Gastroesophageal sphincter (tissue), 4 donors: ENCODE results near the gene TEX14. TPM values are rescaled to one million over a fixed set of nuclear protein-coding genes. Genes with fewer than 3 reads are reported as not detected.
A peak's percentile ranks its signal among the peaks of the same experiment; 100 is the strongest.

Experiments used
- ATAC-seq: fragments of 150-250 bp; one replicate; pipeline ENCODE4 v1.9.1; 2016; ENCODE audit warnings: mild to moderate bottlenecking, moderate library complexity
- H3K27ac ChIP-seq, 4 donors: fragments of 200-600 bp; sonication (generic) in 3 of 4; 1 replicate in 3 of 4; 2 replicates in 1 of 4; pipeline ENCODE4 v1.5.1; 2016 to 2019
- H3K27me3 ChIP-seq: fragments of 200-600 bp; sonication (generic); one replicate; pipeline ENCODE4 v1.5.1; 2019
- H3K36me3 ChIP-seq, 2 donors: fragments of 200-600 bp; sonication (generic); one replicate each; pipeline ENCODE4 v1.5.1; 2019; ENCODE audit warnings: control low read depth in 1 of 2
- H3K4me1 ChIP-seq, 3 donors: fragments of 200-600 bp; sonication (generic); 1 replicate in 2 of 3; 2 replicates in 1 of 3; pipeline ENCODE4 v1.5.1; 2016 to 2019; ENCODE audit warnings: control low read depth in 2 of 3
- H3K4me3 ChIP-seq, 2 donors: fragments of 200-600 bp; sonication (generic); one replicate each; pipeline ENCODE4 v1.5.1; 2019; ENCODE audit warnings: mild to moderate bottlenecking in 1 of 2, moderate library complexity in 1 of 2
- H3K9me3 ChIP-seq, 3 donors: fragments of 200-600 bp; sonication (generic); one replicate each; pipeline ENCODE4 v1.5.1; 2017 to 2019; ENCODE audit warnings: control low read depth in 2 of 3
- CTCF ChIP-seq, 4 experiments: fragments of 200-600 bp in 2 of 4; fragments of 450-650 bp in 2 of 4; sonication (generic) in 1 of 4; IDR thresholded peaks; one replicate each; pipeline ENCODE4 v1.5.1; 2017 to 2019; ENCODE audit warnings: antibody characterized with exemption in 4 of 4, mild to moderate bottlenecking in 2 of 4, moderate library complexity in 2 of 4
- EP300 ChIP-seq: sonication (generic); formaldehyde crosslinking; IDR thresholded peaks from one replicate; pipeline ENCODE4 v1.6.1; 2017; ENCODE audit warnings: antibody characterized with exemption, mild to moderate bottlenecking
- POLR2A ChIP-seq, 2 donors: fragments of 450-650 bp; IDR thresholded peaks; one replicate each; pipeline ENCODE4 v1.6.1; 2017; ENCODE audit warnings: antibody characterized with exemption in 2 of 2, mild to moderate bottlenecking in 2 of 2, moderate library complexity in 1 of 2
- POLR2AphosphoS5 ChIP-seq: sonication (generic); formaldehyde crosslinking; IDR thresholded peaks from one replicate; pipeline ENCODE4 v1.6.1; 2017; ENCODE audit warnings: antibody characterized with exemption
- WGBS, 2 donors: methylation state at CpG; one replicate each; pipeline ENCODE4 v1.1.5; 2018; ENCODE audit warnings: low coverage in 1 of 2; 5-methylcytosine and 5-hydroxymethylcytosine counted together
- total RNA-seq, 4 donors: library from RNA; depleted of rRNA; stranded (reverse); fragments of >200 nt; gene quantifications; one replicate each; pipeline ENCODE4 v1.1.0, GENCODE V29; 2016

The TEX14 gene
- total RNA-seq, 4 donors from 2014 or later = 0.05 to 0.78 (median 0.11) TPM

DNA sequence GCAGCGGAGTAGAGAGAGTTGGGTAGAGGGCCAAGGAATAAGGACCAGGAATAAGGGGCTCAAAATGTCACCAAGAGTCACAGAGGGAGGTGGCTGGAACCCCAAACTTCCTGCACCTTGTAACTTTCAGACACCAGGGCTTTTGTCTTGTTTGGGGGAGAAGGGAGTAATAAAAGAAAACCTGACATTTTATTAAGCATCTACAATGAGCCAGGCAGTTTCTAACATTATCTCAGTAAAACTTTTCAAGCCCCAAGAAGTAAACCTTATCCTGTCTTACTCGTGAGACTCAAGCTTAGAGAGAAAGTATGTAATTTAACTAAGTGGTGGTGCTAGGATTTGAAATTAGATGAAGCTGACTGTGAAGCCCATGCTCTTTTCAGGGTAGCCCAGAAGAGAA is 176.6 kb downstream of the TEX14 start:
- Histone ChIP-seq H3K9me3 (no peaks in the 10 kb centered on the region), H3K27ac (peak overlapping the region; percentile 32 to 99 (median 84)), H3K4me3 (peak overlapping the region in 1 of 2 donors; percentile 75), H3K27me3 (no peaks in the 10 kb centered on the region), H3K4me1 (peaks cover 0 to 65% (median 26%) of the 10 kb centered on the region in 3 donors), H3K36me3 (peaks cover 0 to 29% of the 10 kb centered on the region in 2 donors)
- 26 to 43% methylated on average over 2 of the region's 2 CpGs for WGBS, 2 donors
- TF ChIP-seq POLR2AphosphoS5 (no peak), EP300 (no peak), CTCF (IDR thresholded peaks at IDR 0.05) (no peak), POLR2A (IDR thresholded peaks at IDR 0.05) (no peak)
- no peak for ATAC-seq

GRCh38 chr17:58514770-58515157 is 177.1 kb downstream of the TEX14 start:
- H3K27ac ChIP-seq = peak overlapping the region; percentile 32 to 99 (median 84)

DNA sequence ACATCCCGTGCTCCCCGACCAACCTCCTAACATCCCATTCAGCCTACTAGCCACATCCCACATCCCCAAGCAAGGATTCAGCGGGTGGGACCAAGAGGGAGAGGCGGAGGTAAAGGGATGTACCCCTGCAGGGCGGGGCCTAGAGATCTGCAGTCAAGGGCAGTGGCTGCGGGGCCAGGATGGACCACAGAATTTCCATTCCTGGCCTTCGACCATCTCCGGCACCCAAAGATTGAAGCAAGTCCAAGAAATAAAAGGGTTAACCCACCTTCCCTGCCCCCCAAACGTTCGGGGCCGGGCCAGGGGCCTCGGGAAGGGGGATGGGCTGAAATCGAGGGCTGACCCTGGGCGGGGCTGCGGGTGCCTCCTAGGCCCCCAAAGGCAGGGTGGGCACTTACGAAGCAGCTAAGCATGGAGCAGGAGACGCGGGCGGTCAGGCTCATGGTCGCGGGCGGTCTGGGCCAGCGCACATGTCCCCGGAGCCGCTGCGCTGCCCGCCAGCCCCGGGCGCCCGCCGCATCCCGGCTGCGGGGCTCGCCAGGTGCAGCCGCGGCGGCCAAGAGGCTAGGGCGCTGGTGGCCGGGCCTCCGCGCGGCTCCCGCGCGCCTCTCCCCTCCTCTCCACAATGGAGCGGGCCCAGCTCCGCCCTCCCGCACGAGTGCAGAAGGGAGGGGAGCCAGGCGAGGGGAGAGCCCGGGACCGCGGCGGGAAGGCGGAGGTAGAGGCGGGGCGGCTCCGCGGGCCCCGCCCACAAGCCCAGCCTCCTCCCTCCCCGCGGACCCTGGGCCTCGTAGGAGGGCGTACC is 177.7 kb downstream of the TEX14 start, which contains the start of gene MTMR4:
Gene MTMR4 (minus strand): TSS at position 674 of the 805 bp plus-strand sequence. CDS start 231 bp downstream, at position 443.
- Histone ChIP-seq H3K4me1 (peaks cover 0 to 53% (median 23%) of the 10 kb centered on the region in 3 donors), H3K27me3 (no peaks in the 10 kb centered on the region), H3K27ac (peak within 1 kb of the TSS; percentile 32 to 99 (median 84)), H3K36me3 (peaks cover 0 to 40% of the 10 kb centered on the region in 2 donors), H3K4me3 (peak within 1 kb of the TSS; percentile 31 to 75), H3K9me3 (no peaks in the 10 kb centered on the region)
- WGBS, 2 donors = 0% methylated on average over 9 of the region's 64 CpGs
- ATAC-seq = peak; percentile 41
- TF ChIP-seq EP300 = no peak
- no peak for TF ChIP-seq POLR2AphosphoS5
- no peak for TF ChIP-seq CTCF (IDR thresholded peaks at IDR 0.05)
- peak; percentile 13 to 18 for TF ChIP-seq POLR2A (IDR thresholded peaks at IDR 0.05)

More at GRCh38 chr17:58514770-58515157, 177.1 kb downstream of the TEX14 start:
- peaks cover 0 to 34% of the 10 kb centered on the region in 2 donors for H3K36me3 ChIP-seq
- 6 to 24% methylated on average over 5 to 11 of the region's 11 CpGs for WGBS, 2 donors
- peak overlapping the region; percentile 31 to 75 for H3K4me3 ChIP-seq
- no peaks in the 10 kb centered on the region for H3K27me3 ChIP-seq
- peaks cover 0 to 59% (median 26%) of the 10 kb centered on the region in 3 donors for H3K4me1 ChIP-seq
- H3K9me3 ChIP-seq = no peaks in the 10 kb centered on the region
- TF ChIP-seq POLR2AphosphoS5 = no peak
- TF ChIP-seq EP300 = no peak
- no peak for TF ChIP-seq POLR2A (IDR thresholded peaks at IDR 0.05)
- TF ChIP-seq CTCF (IDR thresholded peaks at IDR 0.05) = no peak
- ATAC-seq = no peak

GRCh38 chr17:58513267-58513964 is 178.4 kb downstream of the TEX14 start:
- peaks cover 0 to 48% (median 20%) of the 10 kb centered on the region in 3 donors for H3K4me1 ChIP-seq
- H3K4me3 ChIP-seq = peak overlapping the region; percentile 31 to 75
- no peaks in the 10 kb centered on the region for H3K27me3 ChIP-seq
- WGBS, 2 donors = 9 to 40% methylated on average over 4 to 13 of the region's 14 CpGs
- no peak for TF ChIP-seq EP300
- TF ChIP-seq POLR2A (IDR thresholded peaks at IDR 0.05) = no peak
- TF ChIP-seq CTCF (IDR thresholded peaks at IDR 0.05) = no peak
- no peak for TF ChIP-seq POLR2AphosphoS5
- H3K36me3 ChIP-seq = peaks cover 0 to 47% of the 10 kb centered on the region in 2 donors
- ATAC-seq = no peak
- no peaks in the 10 kb centered on the region for H3K9me3 ChIP-seq
- H3K27ac ChIP-seq = peak overlapping the region in 1 of 4 donors; percentile 78
